NCI-H526 treated with DMSO at 0.1 percent for 48 hours (cell line): Measurements from ENCODE around the gene PYGO2.
"Not testable (repeated sequence)": the region's sequence is repeated elsewhere in the genome, so short reads cannot be mapped to it uniquely, and the experiment has no call there.

Experiments
- DNase-seq: peaks from one replicate; lab custom pipeline; 2025; lab: John Stamatoyannopoulos, UW

The PYGO2 gene

GRCh38 chr1:154978360-154978759 is 16.8 kb upstream of the PYGO2 start:
- DNase-seq, result no peak

- DNase-seq, result not testable (repeated sequence)
Observed at GRCh38 chr1:154977762-154978161, 16.2 kb upstream of the PYGO2 start.

- peak; percentile 80 for DNase-seq
Observed at GRCh38 chr1:154975409-154976059, 14.0 kb upstream of the PYGO2 start.

- DNase-seq, result peak; percentile 100
Observed at GRCh38 chr1:154974808-154975408, 13.3 kb upstream of the PYGO2 start.

GRCh38 chr1:154974102-154974807 is 12.7 kb upstream of the PYGO2 start, which contains the start of gene CKS1B:
Gene CKS1B (plus strand): TSS chr1:154974681. CDS start chr1:154974746, 65 bp downstream.
- peak; percentile 100 for DNase-seq

GRCh38 chr1:154973344-154974101 is 11.9 kb upstream of the PYGO2 start:
- DNase-seq, result peak; percentile 99

- no peak for DNase-seq
Observed at GRCh38 chr1:154972517-154973343, 11.1 kb upstream of the PYGO2 start.

- no peak for DNase-seq
Observed at GRCh38 chr1:154972213-154972516, 10.6 kb upstream of the PYGO2 start.

GRCh38 chr1:154971341-154971998 is 9.9 kb upstream of the PYGO2 start:
- no peak for DNase-seq

GRCh38 chr1:154970631-154971340 is 9.2 kb upstream of the PYGO2 start, which contains the start of gene SHC1:
Gene SHC1 (minus strand): TSS chr1:154970747. CDS start chr1:154970526, 221 bp downstream.
- peak; percentile 58 for DNase-seq

GRCh38 chr1:154969860-154970452 is 8.4 kb upstream of the PYGO2 start:
- DNase-seq, result no peak

GRCh38 chr1:154969246-154969645 is 7.7 kb upstream of the PYGO2 start:
- DNase-seq, result no peak

- DNase-seq, result no peak
Observed at GRCh38 chr1:154968731-154969130, 7.1 kb upstream of the PYGO2 start.

- DNase-seq, result no peak
Observed at GRCh38 chr1:154967331-154967950, 5.9 kb upstream of the PYGO2 start.

GRCh38 chr1:154966111-154966510 is 4.5 kb upstream of the PYGO2 start:
- no peak for DNase-seq

GRCh38 chr1:154964359-154964758 is 2.8 kb upstream of the PYGO2 start:
- no peak for DNase-seq

GRCh38 chr1:154963643-154964042 is 2.1 kb upstream of the PYGO2 start:
- DNase-seq, result no peak

- no peak for DNase-seq
Observed at GRCh38 chr1:154962795-154963330, 1.3 kb upstream of the PYGO2 start.

GRCh38 chr1:154962156-154962749 is 671 bp upstream of the PYGO2 start:
- DNase-seq, result no peak
